ENCODE measurements around the gene BIK. TPM values are rescaled to one million over a fixed set of nuclear protein-coding genes. Genes with fewer than 3 reads are reported as not detected.

Gene BIK
- polyA plus RNA-seq, 1 experiment = 0.09 TPM

- H3K27me3 ChIP-seq (ENCODE audit: control insufficient read depth, insufficient read depth, low read length) = no peaks in the 10 kb centered on the region
- CTCF ChIA-PET = interaction anchor here (0.6 kb wide), 1 partner anchor 154 kb away, joined by 4 read pairs; no protein-coding TSS in a partner anchor
- no peak overlapping the region for H3K4me3 ChIP-seq (ENCODE audit: low read depth, low read length)
- no peaks in the 10 kb centered on the region; the same call in 1 of the 2 replicates for H3K36me3 ChIP-seq (ENCODE audit: control insufficient read depth, insufficient read depth, low read length)
- POLR2A ChIA-PET = no interaction called here
- TF ChIP-seq CTCF (IDR thresholded peaks at IDR 0.05; ENCODE audit: insufficient read depth, low read depth, low read length) = no peak
- DNase-seq (ENCODE audit: low read depth) = no peak
These were observed 32.0 kb upstream of the BIK start for GRCh38 chr22:43078522-43078921.

DNA sequence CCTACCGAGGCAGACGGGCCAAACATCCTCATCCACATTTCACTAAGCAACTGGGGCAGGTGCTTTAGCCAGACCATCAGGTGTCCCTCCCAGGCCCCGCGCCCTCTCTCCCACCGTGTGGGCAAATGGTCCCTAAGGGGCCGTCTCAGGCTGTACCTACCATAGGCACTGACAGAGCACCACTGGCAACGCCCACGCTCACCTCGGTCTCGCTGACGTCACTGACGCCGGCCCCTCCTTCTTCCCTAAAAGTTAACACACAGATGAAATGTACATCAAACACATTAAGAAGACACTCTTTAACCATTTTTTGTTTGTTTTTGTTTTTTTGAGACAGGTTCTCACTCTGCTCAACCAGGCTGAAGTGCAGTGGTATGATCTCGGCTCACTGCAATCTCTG, 30.8 kb upstream of the BIK start:
- no peaks in the 10 kb centered on the region for H3K27me3 ChIP-seq (ENCODE audit: control insufficient read depth, insufficient read depth, low read length)
- ChIA-PET POLR2A (no interaction called here), CTCF (interaction anchor here (1.2 kb wide), 1 partner anchor 19 kb away, joined by 3 read pairs; no protein-coding TSS in a partner anchor)
- H3K4me3 ChIP-seq (ENCODE audit: low read depth, low read length) = no peak overlapping the region
- no peaks in the 10 kb centered on the region; the same call in 1 of the 2 replicates for H3K36me3 ChIP-seq (ENCODE audit: control insufficient read depth, insufficient read depth, low read length)
- TF ChIP-seq CTCF (IDR thresholded peaks at IDR 0.05; ENCODE audit: insufficient read depth, low read depth, low read length) = no peak
- no peak for DNase-seq (ENCODE audit: low read depth)

DNA sequence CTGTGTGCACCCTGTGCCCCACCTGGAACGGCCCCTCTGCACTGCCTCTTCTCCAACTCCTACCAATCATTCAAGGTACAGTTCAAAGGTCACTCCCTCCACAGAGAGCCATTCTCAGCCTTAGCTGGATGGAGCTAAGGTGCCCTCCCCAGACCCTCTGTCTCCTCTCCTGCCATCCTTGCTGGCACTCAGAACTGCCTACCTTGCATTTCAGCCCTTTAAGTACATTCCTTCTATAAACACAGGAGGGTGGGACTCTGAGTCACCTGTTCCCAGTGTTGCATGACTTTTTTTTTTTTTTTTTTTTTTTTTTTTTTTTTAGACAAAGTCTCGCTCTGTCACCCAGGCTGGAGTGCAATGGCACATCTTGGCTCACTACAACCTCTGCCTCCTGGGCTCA, 29.9 kb upstream of the BIK start:
- H3K36me3 ChIP-seq (ENCODE audit: control insufficient read depth, insufficient read depth, low read length) = no peaks in the 10 kb centered on the region; the same call in 1 of the 2 replicates
- no peak overlapping the region for H3K4me3 ChIP-seq (ENCODE audit: low read depth, low read length)
- DNase-seq (ENCODE audit: low read depth) = no peak
- no peak for TF ChIP-seq CTCF (IDR thresholded peaks at IDR 0.05; ENCODE audit: insufficient read depth, low read depth, low read length)
- POLR2A ChIA-PET = no interaction called here
- no peaks in the 10 kb centered on the region for H3K27me3 ChIP-seq (ENCODE audit: control insufficient read depth, insufficient read depth, low read length)
- CTCF ChIA-PET = interaction anchor here (0.9 to 1.2 kb wide), 2 partner anchors 15 to 20 kb away, joined by 3 to 4 read pairs; no protein-coding TSS in a partner anchor

DNA sequence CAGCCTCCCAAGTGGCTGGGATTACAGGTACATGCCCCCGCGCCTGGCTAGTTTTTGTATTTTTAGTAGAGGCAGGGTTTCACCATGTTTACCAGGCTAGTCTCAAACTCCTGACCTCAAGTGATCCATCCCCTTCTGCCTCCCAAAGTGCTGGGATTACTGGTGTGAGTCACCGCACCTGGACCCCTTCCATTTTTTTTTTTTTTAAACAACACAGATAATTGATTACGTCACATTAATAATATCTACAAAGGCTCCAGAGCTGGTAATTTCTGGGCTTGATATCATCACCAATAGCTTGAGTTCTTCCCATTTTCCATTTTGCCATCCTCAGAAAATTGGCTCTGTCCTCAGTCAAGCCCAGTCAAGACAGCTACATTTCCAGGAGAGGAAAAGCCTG, 28.6 kb upstream of the BIK start:
- Histone ChIP-seq H3K27me3 (ENCODE audit: control insufficient read depth, insufficient read depth, low read length) (no peaks in the 10 kb centered on the region), H3K4me3 (ENCODE audit: low read depth, low read length) (no peak overlapping the region), H3K36me3 (ENCODE audit: control insufficient read depth, insufficient read depth, low read length) (no peaks in the 10 kb centered on the region; the same call in none of the 2 replicates)
- POLR2A ChIA-PET = no interaction called here
- DNase-seq (ENCODE audit: low read depth) = no peak
- no peak for TF ChIP-seq CTCF (IDR thresholded peaks at IDR 0.05; ENCODE audit: insufficient read depth, low read depth, low read length)
- CTCF ChIA-PET = interaction anchor here (1.1 kb wide), 1 partner anchor 8 kb away, joined by 3 read pairs; no protein-coding TSS in a partner anchor

GRCh38 chr22:43085658-43086606, 24.6 kb upstream of the BIK start:
- no peak for DNase-seq (ENCODE audit: low read depth)
- Histone ChIP-seq H3K4me3 (ENCODE audit: low read depth, low read length) (no peak overlapping the region), H3K36me3 (ENCODE audit: control insufficient read depth, insufficient read depth, low read length) (no peaks in the 10 kb centered on the region; the same call in 1 of the 2 replicates), H3K27me3 (ENCODE audit: control insufficient read depth, insufficient read depth, low read length) (no peaks in the 10 kb centered on the region)
- no peak for TF ChIP-seq CTCF (IDR thresholded peaks at IDR 0.05; ENCODE audit: insufficient read depth, low read depth, low read length)
- ChIA-PET CTCF (interaction anchor here (0.8 to 1.4 kb wide), 4 partner anchors 14 to 305 kb away, joined by 3 to 4 read pairs (median 3); no protein-coding TSS in a partner anchor), POLR2A (no interaction called here)
